Osteoblast (primary cell): ENCODE results near the gene LIPT2. TPM values are rescaled to one million over a fixed set of nuclear protein-coding genes. Genes with fewer than 3 reads are reported as not detected.

Experiments used
- DNase-seq: peaks from one replicate; pipeline ENCODE4 v3.0.0; 2011; ENCODE audit warnings: low spot score, mixed read lengths; ENCODE audit not compliant: insufficient read length; ENCODE audit errors: missing footprints
- H2AFZ ChIP-seq: 2 replicates; pipeline ENCODE4 v1.6.0; 2011; ENCODE audit warnings: mild to moderate bottlenecking, low read length
- H3K27ac ChIP-seq: 2 replicates; pipeline ENCODE4 v1.5.1; 2011; ENCODE audit warnings: mild to moderate bottlenecking, low read depth, low read length, moderate library complexity
- H3K27me3 ChIP-seq: 2 replicates; pipeline ENCODE4 v1.6.0; 2012; ENCODE audit warnings: mild to moderate bottlenecking, control low read depth, inconsistent platforms, low read length, moderate library complexity; ENCODE audit not compliant: insufficient read depth
- H3K36me3 ChIP-seq: 2 replicates; pipeline ENCODE4 v1.5.1; 2011; ENCODE audit warnings: mild to moderate bottlenecking, low read length, control low read depth, moderate library complexity; ENCODE audit not compliant: insufficient read depth
- H3K4me1 ChIP-seq: 2 replicates; pipeline ENCODE4 v1.5.1; 2011; ENCODE audit warnings: mild to moderate bottlenecking, low read length, control low read depth, moderate library complexity; ENCODE audit not compliant: insufficient read depth
- H3K4me2 ChIP-seq: 2 replicates; pipeline ENCODE4 v1.6.0; 2011; ENCODE audit warnings: mild to moderate bottlenecking, low read length; ENCODE audit not compliant: insufficient read depth
- H3K4me3 ChIP-seq: fragments of 200-600 bp; sonication (generic); 3 replicates; pipeline ENCODE4 v1.5.1; 2012; ENCODE audit warnings: mild to moderate bottlenecking, low read length, inconsistent platforms; ENCODE audit not compliant: insufficient read depth
- H3K79me2 ChIP-seq: 2 replicates; pipeline ENCODE4 v1.6.0; 2012; ENCODE audit warnings: mild to moderate bottlenecking, low read length, control low read depth, inconsistent platforms; ENCODE audit not compliant: insufficient read depth
- H3K9me3 ChIP-seq: 2 replicates; pipeline ENCODE4 v1.5.1; 2011; ENCODE audit warnings: low read depth, low read length, control low read depth
- H4K20me1 ChIP-seq: 2 replicates; pipeline ENCODE4 v1.6.0; 2012; ENCODE audit warnings: mild to moderate bottlenecking, low read length, control low read depth; ENCODE audit not compliant: insufficient read depth
- CTCF ChIP-seq: IDR thresholded peaks from 2 replicates; pipeline ENCODE4 v1.5.1; 2011; ENCODE audit warnings: mild to moderate bottlenecking, low read depth, low read length, moderate library complexity; ENCODE audit errors: extremely low read depth
- total RNA-seq: library from RNA; depleted of rRNA; stranded (reverse); fragments of >200 nt; gene quantifications from 2 replicates; pipeline ENCODE4 v1.2.3, GENCODE V29; 2012

Gene LIPT2
- total RNA-seq, 1 donor: 5.1 TPM

- Histone ChIP-seq H3K36me3 (no peaks in the 10 kb centered on the region), H2AFZ (no peak overlapping the region), H3K4me2 (no peak overlapping the region), H3K4me3 (no peak overlapping the region), H3K79me2 (no peaks in the 10 kb centered on the region), H3K4me1 (peaks cover 12% of the 10 kb centered on the region), H3K9me3 (no peaks in the 10 kb centered on the region), H3K27me3 (peaks cover 5% of the 10 kb centered on the region), H4K20me1 (no peaks in the 10 kb centered on the region), H3K27ac (no peak overlapping the region)
- peak; percentile 82 for TF ChIP-seq CTCF
- peak; percentile 91 for DNase-seq
Observed at GRCh38 chr11:74453373-74453975, 40.0 kb downstream of the LIPT2 start.

GRCh38 chr11:74452366-74452765 lies 41.2 kb downstream of the LIPT2 start:
- Histone ChIP-seq H4K20me1 (no peaks in the 10 kb centered on the region), H3K79me2 (no peaks in the 10 kb centered on the region), H3K4me2 (no peak overlapping the region)

GRCh38 chr11:74450318-74450717 lies 43.2 kb downstream of the LIPT2 start:
- Histone ChIP-seq H3K27me3 (peaks cover 5% of the 10 kb centered on the region), H3K4me3 (no peak overlapping the region), H4K20me1 (no peaks in the 10 kb centered on the region), H2AFZ (no peak overlapping the region), H3K4me2 (no peak overlapping the region), H3K9me3 (no peaks in the 10 kb centered on the region), H3K4me1 (peaks cover 12% of the 10 kb centered on the region), H3K27ac (no peak overlapping the region), H3K79me2 (no peaks in the 10 kb centered on the region), H3K36me3 (no peaks in the 10 kb centered on the region)
- no peak for TF ChIP-seq CTCF
- no peak for DNase-seq

More at GRCh38 chr11:74452366-74452765, 41.2 kb downstream of the LIPT2 start:
- Histone ChIP-seq H3K4me3 (no peak overlapping the region), H2AFZ (no peak overlapping the region), H3K4me1 (peaks cover 12% of the 10 kb centered on the region), H3K36me3 (no peaks in the 10 kb centered on the region), H3K27me3 (peaks cover 5% of the 10 kb centered on the region), H3K27ac (no peak overlapping the region), H3K9me3 (no peaks in the 10 kb centered on the region)
- no peak for TF ChIP-seq CTCF
- DNase-seq: no peak

GRCh38 chr11:74449369-74449931 lies 44.1 kb downstream of the LIPT2 start:
- H2AFZ ChIP-seq: peak overlapping the region; percentile 75
- no peaks in the 10 kb centered on the region for H3K79me2 ChIP-seq
- peak overlapping the region; percentile 35 for H3K4me2 ChIP-seq
- H4K20me1 ChIP-seq: no peaks in the 10 kb centered on the region
- no peaks in the 10 kb centered on the region for H3K36me3 ChIP-seq
- peak; percentile 82 for TF ChIP-seq CTCF
- DNase-seq: peak; percentile 70
- H3K4me1 ChIP-seq: peaks cover 12% of the 10 kb centered on the region
- no peak overlapping the region for H3K27ac ChIP-seq
- no peak overlapping the region for H3K4me3 ChIP-seq
- H3K27me3 ChIP-seq: peaks cover 5% of the 10 kb centered on the region
- no peaks in the 10 kb centered on the region for H3K9me3 ChIP-seq
